ENCODE data around the gene COL20A1.

GRCh38 chr20:63347081-63347741 lies 54.2 kb downstream of the COL20A1 start:
- TF ChIP-seq, protein P1, sequence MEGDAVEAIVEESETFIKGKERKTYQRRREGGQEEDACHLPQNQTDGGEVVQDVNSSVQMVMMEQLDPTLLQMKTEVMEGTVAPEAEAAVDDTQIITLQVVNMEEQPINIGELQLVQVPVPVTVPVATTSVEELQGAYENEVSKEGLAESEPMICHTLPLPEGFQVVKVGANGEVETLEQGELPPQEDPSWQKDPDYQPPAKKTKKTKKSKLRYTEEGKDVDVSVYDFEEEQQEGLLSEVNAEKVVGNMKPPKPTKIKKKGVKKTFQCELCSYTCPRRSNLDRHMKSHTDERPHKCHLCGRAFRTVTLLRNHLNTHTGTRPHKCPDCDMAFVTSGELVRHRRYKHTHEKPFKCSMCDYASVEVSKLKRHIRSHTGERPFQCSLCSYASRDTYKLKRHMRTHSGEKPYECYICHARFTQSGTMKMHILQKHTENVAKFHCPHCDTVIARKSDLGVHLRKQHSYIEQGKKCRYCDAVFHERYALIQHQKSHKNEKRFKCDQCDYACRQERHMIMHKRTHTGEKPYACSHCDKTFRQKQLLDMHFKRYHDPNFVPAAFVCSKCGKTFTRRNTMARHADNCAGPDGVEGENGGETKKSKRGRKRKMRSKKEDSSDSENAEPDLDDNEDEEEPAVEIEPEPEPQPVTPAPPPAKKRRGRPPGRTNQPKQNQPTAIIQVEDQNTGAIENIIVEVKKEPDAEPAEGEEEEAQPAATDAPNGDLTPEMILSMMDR (IDR thresholded peaks at IDR 0.05), result no peak
- no peak for TF ChIP-seq POLR2AphosphoS5 (IDR thresholded peaks at IDR 0.05; ENCODE audit: low read depth, low read length)
